Upper lobe of left lung (tissue), 6 donors: ENCODE data around the gene HAO2. TPM values are rescaled to one million over a fixed set of nuclear protein-coding genes. Genes with fewer than 3 reads are reported as not detected.

Experiments used
- ATAC-seq, 2 donors: fragments of 200-7000 bp; cut with Tn5 transposase; one replicate each; pipeline ENCODE4 v1.9.1; 2022; ENCODE audit warnings: mild to moderate bottlenecking in 2 of 2, moderate library complexity in 2 of 2; ENCODE audit not compliant: low FRiP score in 2 of 2
- DNase-seq, 2 donors: peaks; one replicate each; pipeline ENCODE4 v3.0.0-alpha.2; 2019 to 2020
- H3K27ac ChIP-seq, 4 donors: fragments of 200-600 bp; sonication (generic); one replicate each; pipeline ENCODE4 v1.5.1; 2016 to 2019
- H3K27me3 ChIP-seq, 4 donors: fragments of 200-600 bp; sonication (generic); one replicate each; pipeline ENCODE4 v1.5.1; 2017 to 2019
- H3K36me3 ChIP-seq, 4 donors: fragments of 200-600 bp; sonication (generic); one replicate each; pipeline ENCODE4 v1.5.1; 2016 to 2019
- H3K4me1 ChIP-seq, 4 donors: fragments of 200-600 bp; sonication (generic); one replicate each; pipeline ENCODE4 v1.5.1; 2018 to 2019
- H3K4me3 ChIP-seq, 4 donors: fragments of 200-600 bp; sonication (generic); one replicate each; pipeline ENCODE4 v1.5.1; 2017 to 2019; ENCODE audit warnings: mild to moderate bottlenecking in 2 of 4, moderate library complexity in 1 of 4
- H3K9me3 ChIP-seq, 4 donors: fragments of 200-600 bp; sonication (generic); one replicate each; pipeline ENCODE4 v1.5.1; 2018 to 2019
- CTCF ChIP-seq, 6 experiments: fragments of 450-650 bp in 4 of 6; fragments of 200-600 bp in 2 of 6; sonication (generic) in 2 of 6; IDR thresholded peaks; one replicate each; pipeline ENCODE4 v1.5.1; 2016 to 2019; ENCODE audit warnings: antibody characterized with exemption in 6 of 6
- EP300 ChIP-seq, 4 donors: sonication (generic); formaldehyde crosslinking; IDR thresholded peaks; one replicate each; pipeline ENCODE4 v1.5.1; 2017; ENCODE audit warnings: antibody characterized with exemption in 4 of 4, control low read depth in 2 of 4
- POLR2A ChIP-seq, 4 donors: fragments of 450-650 bp; IDR thresholded peaks; one replicate each; pipeline ENCODE4 v1.5.1; 2016 to 2017; ENCODE audit warnings: antibody characterized with exemption in 4 of 4, mild to moderate bottlenecking in 2 of 4
- POLR2AphosphoS5 ChIP-seq, 2 donors: sonication (generic); formaldehyde crosslinking; IDR thresholded peaks; one replicate each; pipeline ENCODE4 v1.5.1; 2017; ENCODE audit warnings: antibody characterized with exemption in 2 of 2
- WGBS, 2 donors: methylation state at CpG; one replicate each; pipeline ENCODE4 v1.1.5; 2017 to 2018; 5-methylcytosine and 5-hydroxymethylcytosine counted together
- total RNA-seq, 6 donors: library from RNA; depleted of rRNA in 4 of 6; stranded (reverse); fragments of >200 nt in 4 of 6; gene quantifications; one replicate each; pipeline versions ENCODE4 v1.1.0 to v1.2.1, GENCODE V29; 2016 to 2021
- donor health status: DM: no; HTN: no; CAD: no; lungs with moderate emphysema.
- donor health status: DM: no; HTN: yes; CAD: no; lungs with severe emphysema.

Gene HAO2
- total RNA-seq, 6 donors from 2014 or later: 0.30 to 1.0 TPM; not detected in 4

DNA sequence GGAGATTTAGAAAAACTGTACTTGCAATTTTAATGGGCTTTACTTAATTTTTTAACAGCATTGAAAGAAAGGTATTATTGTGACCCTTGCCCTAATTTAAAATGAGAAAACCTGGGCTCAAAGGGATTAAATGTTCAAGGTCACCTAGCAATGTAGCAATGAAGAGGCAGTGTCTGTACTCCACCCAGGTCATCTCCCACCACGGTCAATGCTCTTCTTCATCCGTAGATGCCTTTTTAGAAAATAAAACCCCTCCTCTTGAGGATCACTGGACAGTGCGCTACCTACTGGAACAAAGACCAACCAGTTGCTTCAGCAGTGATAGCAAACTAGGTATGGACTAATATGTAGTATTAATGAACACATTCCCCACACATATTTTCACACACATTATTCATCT, 29.8 kb upstream of the HAO2 start:
- TF ChIP-seq POLR2AphosphoS5 (IDR thresholded peaks at IDR 0.05): no peak
- TF ChIP-seq CTCF (IDR thresholded peaks at IDR 0.05): no peak
- TF ChIP-seq POLR2A (IDR thresholded peaks at IDR 0.05): no peak
- TF ChIP-seq EP300 (IDR thresholded peaks at IDR 0.05): no peak
- ATAC-seq: no peak
- WGBS, 2 donors: 89 to 98% methylated on average over 3 of the region's 3 CpGs

GRCh38 chr1:119340861-119341261, 27.7 kb upstream of the HAO2 start:
- Histone ChIP-seq H3K27me3 (no peaks in the 10 kb centered on the region), H3K4me1 (no peaks in the 10 kb centered on the region), H3K4me3 (no peak overlapping the region), H3K27ac (no peak overlapping the region), H3K9me3 (peaks cover 0 to 5% (median 2%) of the 10 kb centered on the region in 4 donors), H3K36me3 (no peaks in the 10 kb centered on the region)
- no peak for TF ChIP-seq POLR2AphosphoS5 (IDR thresholded peaks at IDR 0.05)
- ATAC-seq: no peak
- DNase-seq: no peak

More for the DNA sequence above, 29.8 kb upstream of the HAO2 start:
- DNase-seq: no peak
- Histone ChIP-seq H3K4me3 (no peak overlapping the region), H3K27me3 (no peaks in the 10 kb centered on the region), H3K27ac (no peak overlapping the region), H3K9me3 (no peaks in the 10 kb centered on the region), H3K36me3 (no peaks in the 10 kb centered on the region), H3K4me1 (no peaks in the 10 kb centered on the region)

DNA sequence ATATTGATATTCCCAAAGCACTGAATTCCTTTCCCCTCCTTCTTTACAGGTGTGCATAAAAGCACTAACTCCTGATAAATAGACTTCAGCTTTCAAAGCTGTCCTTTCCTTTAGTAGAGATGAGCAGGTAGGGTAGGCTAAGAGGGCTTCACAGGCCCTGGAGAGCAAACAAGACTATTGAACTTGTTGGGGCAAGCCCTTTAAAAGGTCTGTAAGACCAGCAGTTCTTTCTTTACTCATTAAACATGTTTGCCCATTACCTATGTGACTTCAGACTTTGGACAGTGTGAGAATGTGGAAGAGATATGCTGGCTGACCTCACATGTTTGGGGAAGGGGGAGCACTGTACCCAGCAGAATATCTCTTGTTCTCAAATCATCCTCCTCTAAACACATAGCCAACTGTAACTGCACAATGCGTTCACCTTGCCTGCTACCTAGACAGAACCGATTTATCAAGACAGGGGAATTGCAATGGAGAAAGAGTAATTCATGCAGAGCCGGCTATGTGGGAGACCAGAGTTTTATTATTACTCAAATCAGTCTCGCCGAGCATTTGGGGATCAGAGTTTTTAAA, 27.1 kb upstream of the HAO2 start:
- WGBS, 2 donors: 82 to 85% methylated on average over 5 of the region's 5 CpGs
- TF ChIP-seq CTCF (IDR thresholded peaks at IDR 0.05) (no peak), EP300 (IDR thresholded peaks at IDR 0.05) (no peak), POLR2A (IDR thresholded peaks at IDR 0.05) (no peak), POLR2AphosphoS5 (IDR thresholded peaks at IDR 0.05) (no peak)
- Histone ChIP-seq H3K27ac (no peak overlapping the region), H3K4me1 (no peaks in the 10 kb centered on the region), H3K36me3 (no peaks in the 10 kb centered on the region), H3K9me3 (peaks cover 0 to 5% (median 2%) of the 10 kb centered on the region in 4 donors), H3K4me3 (no peak overlapping the region), H3K27me3 (no peaks in the 10 kb centered on the region)
- no peak for ATAC-seq
- DNase-seq: no peak

- Histone ChIP-seq H3K4me1 (no peaks in the 10 kb centered on the region), H3K27me3 (no peaks in the 10 kb centered on the region), H3K27ac (no peak overlapping the region), H3K36me3 (no peaks in the 10 kb centered on the region), H3K4me3 (no peak overlapping the region), H3K9me3 (peaks cover 0 to 5% (median 2%) of the 10 kb centered on the region in 4 donors)
- no peak for ATAC-seq
- DNase-seq: no peak
- no peak for TF ChIP-seq CTCF (IDR thresholded peaks at IDR 0.05)
- TF ChIP-seq EP300 (IDR thresholded peaks at IDR 0.05): no peak
- TF ChIP-seq POLR2A (IDR thresholded peaks at IDR 0.05): no peak
- TF ChIP-seq POLR2AphosphoS5 (IDR thresholded peaks at IDR 0.05): no peak
These were observed 23.2 kb upstream of the HAO2 start for GRCh38 chr1:119345398-119345797.

- no peak for DNase-seq
- Histone ChIP-seq H3K27me3 (no peaks in the 10 kb centered on the region), H3K4me3 (no peak overlapping the region), H3K4me1 (no peaks in the 10 kb centered on the region), H3K27ac (no peak overlapping the region), H3K9me3 (peaks cover 0 to 5% (median 2%) of the 10 kb centered on the region in 4 donors), H3K36me3 (no peaks in the 10 kb centered on the region)
- no peak for TF ChIP-seq POLR2A (IDR thresholded peaks at IDR 0.05)
- no peak for TF ChIP-seq EP300 (IDR thresholded peaks at IDR 0.05)
- no peak for TF ChIP-seq POLR2AphosphoS5 (IDR thresholded peaks at IDR 0.05)
- TF ChIP-seq CTCF (IDR thresholded peaks at IDR 0.05): no peak
- ATAC-seq: no peak
- 38 to 58% methylated on average over 1 of the region's 1 CpG for WGBS, 2 donors
These were observed 20.7 kb upstream of the HAO2 start for GRCh38 chr1:119347858-119348257.
